Caco-2 (cell line): ENCODE results near the gene COL27A1. TPM values are rescaled to one million over a fixed set of nuclear protein-coding genes. Genes with fewer than 3 reads are reported as not detected.

Source experiments
- BruUV-seq: library from RNA; stranded (reverse); fragments of 400-500 nt; replicated peaks from 2 replicates; lab custom pipeline; 2021; lab: Mats Ljungman, UMichigan
- CTCF ChIA-PET: fragments of 300-600 bp; sonication (Branson Sonifier 250); formaldehyde crosslinking; loops from one replicate; lab custom pipeline; 2022; ENCODE audit warnings: antibody characterized with exemption; lab: Charles Lee
- POLR2A ChIA-PET: fragments of 300-600 bp; sonication (Branson Sonifier 250); formaldehyde crosslinking; loops from one replicate; lab custom pipeline; 2022; ENCODE audit warnings: antibody characterized with exemption; lab: Charles Lee
- DNase-seq, 2 experiments: peaks; one replicate each; pipeline versions ENCODE4 v3.0.0 to v3.0.0-alpha.2; 2020 to 2022
- H3K27me3 ChIP-seq: replicated peaks from 2 replicates; pipeline ENCODE4 v1.6.0; 2011; ENCODE audit warnings: low read length; ENCODE audit not compliant: control insufficient read depth, insufficient read depth
- H3K36me3 ChIP-seq: 2 replicates; pipeline ENCODE4 v1.5.1; 2011; ENCODE audit warnings: low read length; ENCODE audit not compliant: control insufficient read depth, insufficient read depth
- H3K4me1 ChIP-seq: fragments of 250-450 bp; sonication (Bioruptor Pico); 2 replicates; pipeline ENCODE4 v1.5.1; 2020; ENCODE audit warnings: mild to moderate bottlenecking
- H3K4me3 ChIP-seq: 2 replicates; pipeline ENCODE4 v1.5.1; 2011; ENCODE audit warnings: low read depth, mild to moderate bottlenecking, control low read depth, low read length
- H3K9me3 ChIP-seq: fragments of 250-450 bp; sonication (Bioruptor Pico); 2 replicates; pipeline ENCODE4 v1.5.1; 2020; ENCODE audit warnings: mild to moderate bottlenecking, moderate library complexity
- H3K27ac Mint-ChIP-seq: one replicate; pipeline ENCODE4 v1.8.0; 2022; ENCODE audit warnings: mixed read lengths; ENCODE audit not compliant: unreplicated experiment
- H3K27me3 Mint-ChIP-seq: one replicate; pipeline ENCODE4 v1.8.0; 2022; ENCODE audit warnings: mixed read lengths; ENCODE audit not compliant: insufficient read depth, unreplicated experiment
- H3K36me3 Mint-ChIP-seq: one replicate; pipeline ENCODE4 v1.8.0; 2022; ENCODE audit warnings: mild to moderate bottlenecking, mixed read lengths; ENCODE audit not compliant: insufficient read depth, unreplicated experiment
- H3K4me1 Mint-ChIP-seq: one replicate; pipeline ENCODE4 v1.8.0; 2022; ENCODE audit warnings: low read depth, mixed read lengths; ENCODE audit not compliant: unreplicated experiment
- H3K4me3 Mint-ChIP-seq: one replicate; pipeline ENCODE4 v1.8.0; 2022; ENCODE audit warnings: mild to moderate bottlenecking, moderate library complexity, mixed read lengths; ENCODE audit not compliant: unreplicated experiment
- H3K9me3 Mint-ChIP-seq: one replicate; pipeline ENCODE4 v1.8.0; 2022; ENCODE audit warnings: mixed read lengths; ENCODE audit not compliant: unreplicated experiment
- CTCF ChIP-seq, 2 experiments: fragments of 200-600 bp in 1 of 2; IDR thresholded peaks; 1 replicate in 1 of 2; 2 replicates in 1 of 2; pipeline versions ENCODE4 v1.5.1 to v1.8.0; 2011 to 2022; ENCODE audit warnings: antibody characterized with exemption in 1 of 2, control low read depth in 1 of 2, inconsistent platforms in 1 of 2, low read depth in 1 of 2, low read length in 1 of 2, mild to moderate bottlenecking in 1 of 2, moderate library complexity in 1 of 2; ENCODE audit not compliant: insufficient read depth in 1 of 2, severe bottlenecking in 1 of 2, unreplicated experiment in 1 of 2
- intact Hi-C: fragments of 100-400 bp; cut with micrococcal nuclease; formaldehyde crosslinking; loops from one replicate; pipeline ENCODE4 v1.10.0; 2022; ENCODE audit not compliant: unreplicated experiment
- total RNA-seq: library from RNA; stranded (reverse); gene quantifications from 2 replicates; pipeline ENCODE4 v1.2.3, GENCODE V29; 2022

COL27A1 gene
- total RNA-seq, 1 experiment from 2014 or later: 31.1 TPM

DNA sequence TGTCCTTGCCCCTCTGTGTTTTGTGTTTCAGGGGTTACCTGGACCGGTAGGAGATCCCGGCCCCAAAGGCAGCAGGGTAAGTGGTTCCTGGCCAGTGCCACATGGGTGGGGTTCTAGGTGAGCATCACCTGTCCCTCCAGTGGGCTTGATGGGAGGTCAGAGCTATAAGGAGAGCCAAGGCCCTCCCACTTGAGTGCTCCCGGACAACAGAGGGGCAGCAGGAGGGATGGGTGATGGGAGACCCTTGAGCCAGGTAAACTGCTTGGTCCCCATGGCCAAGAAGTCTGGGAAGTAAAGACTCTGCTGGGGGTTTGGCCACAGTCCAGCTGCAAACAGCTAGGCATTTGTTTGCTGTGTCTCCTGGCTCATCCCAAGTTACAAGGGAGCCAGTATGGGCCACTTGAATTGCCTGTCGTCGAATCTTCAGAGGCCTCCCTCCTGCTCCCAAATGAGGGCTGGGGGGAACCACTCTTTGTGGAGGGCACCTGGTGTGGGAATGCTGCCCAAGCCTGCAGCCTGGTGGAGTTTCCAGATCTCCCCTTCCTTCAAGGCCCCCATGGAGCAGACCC lies 51.0 kb downstream of the COL27A1 start:
- Mint-ChIP-seq H3K9me3 (no peaks in the 10 kb centered on the region), H3K4me3 (no peak overlapping the region), H3K27ac (no peak overlapping the region), H3K27me3 (no peaks in the 10 kb centered on the region), H3K36me3 (peaks cover 15% of the 10 kb centered on the region), H3K4me1 (peaks cover 14% of the 10 kb centered on the region)
- ChIA-PET CTCF (no interaction called here), POLR2A (interaction anchor here (0.6 kb wide), 1 partner anchor 28 kb away, joined by 3 read pairs; no protein-coding TSS in a partner anchor)
- H3K4me1 ChIP-seq: peaks cover 7% of the 10 kb centered on the region
- H3K27me3 ChIP-seq: no peaks in the 10 kb centered on the region
- H3K36me3 ChIP-seq: peaks cover 4% of the 10 kb centered on the region; the same call in 1 of the 2 replicates
- H3K4me3 ChIP-seq: no peak overlapping the region
- TF ChIP-seq CTCF (IDR thresholded peaks at IDR 0.05; ENCODE audit: insufficient read depth in 1 of 2, low read depth in 1 of 2, low read length in 1 of 2, severe bottlenecking in 1 of 2, unreplicated experiment in 1 of 2): no peak
- intact Hi-C loops: no loop called here
- no peak for DNase-seq
- no TSS peak for BruUV-seq
- no peaks in the 10 kb centered on the region for H3K9me3 ChIP-seq

- H3K36me3 ChIP-seq: peaks cover 4% of the 10 kb centered on the region; the same call in 1 of the 2 replicates
- Mint-ChIP-seq H3K36me3 (peaks cover 15% of the 10 kb centered on the region), H3K4me1 (peaks cover 11% of the 10 kb centered on the region), H3K27ac (no peak overlapping the region), H3K9me3 (no peaks in the 10 kb centered on the region), H3K27me3 (no peaks in the 10 kb centered on the region), H3K4me3 (no peak overlapping the region)
- no TSS peak for BruUV-seq
- no peak overlapping the region for H3K4me3 ChIP-seq
- ChIA-PET CTCF (no interaction called here), POLR2A (interaction anchor here (0.6 kb wide), 1 partner anchor 29 kb away, joined by 3 read pairs; no protein-coding TSS in a partner anchor)
- H3K27me3 ChIP-seq: no peaks in the 10 kb centered on the region
- no peaks in the 10 kb centered on the region for H3K9me3 ChIP-seq
- DNase-seq: peak in 1 of 2 experiments; percentile 20
- H3K4me1 ChIP-seq: peaks cover 4% of the 10 kb centered on the region; the same call in 1 of the 2 replicates
- intact Hi-C loops: no loop called here
- no peak for TF ChIP-seq CTCF (IDR thresholded peaks at IDR 0.05; ENCODE audit: insufficient read depth in 1 of 2, low read depth in 1 of 2, low read length in 1 of 2, severe bottlenecking in 1 of 2, unreplicated experiment in 1 of 2)
These were observed 51.9 kb downstream of the COL27A1 start for GRCh38 chr9:114207034-114207810.

DNA sequence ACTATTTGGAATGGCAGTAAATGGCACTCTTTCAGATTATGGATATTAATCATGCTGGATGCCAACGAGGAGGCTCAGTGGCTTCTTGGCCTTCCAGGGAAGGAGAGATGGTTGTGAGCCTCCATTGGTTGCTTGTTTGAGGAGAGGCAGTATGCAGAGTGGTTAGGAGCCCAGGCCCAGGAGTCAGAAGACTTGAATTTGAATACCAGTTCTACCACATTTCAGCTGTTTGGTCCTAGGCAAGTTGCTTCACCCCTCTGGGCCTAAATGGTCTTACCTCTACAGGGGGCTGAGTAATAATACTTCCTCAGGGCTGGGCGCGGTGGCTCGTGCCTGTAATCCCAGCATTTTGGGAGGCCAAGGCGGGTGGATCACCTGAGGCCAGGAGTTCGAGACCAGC lies 52.5 kb downstream of the COL27A1 start:
- POLR2A ChIA-PET: no interaction called here
- intact Hi-C loops: no loop called here
- H3K36me3 ChIP-seq: peaks cover 4% of the 10 kb centered on the region; the same call in 1 of the 2 replicates

More for the DNA sequence above, 52.5 kb downstream of the COL27A1 start:
- H3K4me1 ChIP-seq: peaks cover 4% of the 10 kb centered on the region; the same call in 1 of the 2 replicates
- DNase-seq: no peak
- CTCF ChIA-PET: no interaction called here
- Mint-ChIP-seq H3K4me3 (no peak overlapping the region), H3K27me3 (no peaks in the 10 kb centered on the region), H3K4me1 (peaks cover 11% of the 10 kb centered on the region), H3K36me3 (peaks cover 15% of the 10 kb centered on the region), H3K27ac (no peak overlapping the region), H3K9me3 (no peaks in the 10 kb centered on the region)
- no peaks in the 10 kb centered on the region for H3K27me3 ChIP-seq
- no peaks in the 10 kb centered on the region for H3K9me3 ChIP-seq
- no peak for TF ChIP-seq CTCF (IDR thresholded peaks at IDR 0.05; ENCODE audit: insufficient read depth in 1 of 2, low read depth in 1 of 2, low read length in 1 of 2, severe bottlenecking in 1 of 2, unreplicated experiment in 1 of 2)
- no TSS peak for BruUV-seq
- H3K4me3 ChIP-seq: no peak overlapping the region
